Endodermal cell (in vitro differentiated cells): ENCODE results near the gene PRDM16. TPM values are rescaled to one million over a fixed set of nuclear protein-coding genes. Genes with fewer than 3 reads are reported as not detected.

Source experiments
- DNase-seq: peaks from one replicate; pipeline ENCODE4 v3.0.0-alpha.2; 2017
- H3K27ac ChIP-seq: 2 replicates; pipeline ENCODE4 v1.5.1; 2013; ENCODE audit warnings: mild to moderate bottlenecking, low read depth, low read length, moderate library complexity
- H3K27me3 ChIP-seq: 2 replicates; pipeline ENCODE4 v1.6.1; 2013; ENCODE audit warnings: mild to moderate bottlenecking, low read length, moderate library complexity; ENCODE audit not compliant: insufficient read depth, control insufficient read depth, poor library complexity, severe bottlenecking
- H3K36me3 ChIP-seq: 2 replicates; pipeline ENCODE4 v1.7.0; 2013; ENCODE audit warnings: mild to moderate bottlenecking, low read length, moderate library complexity; ENCODE audit not compliant: control insufficient read depth, insufficient read depth
- H3K4me1 ChIP-seq: one replicate; pipeline ENCODE4 v1.7.0; 2013; ENCODE audit warnings: low read length; ENCODE audit not compliant: control insufficient read depth, insufficient read depth
- H3K4me3 ChIP-seq: 2 replicates; pipeline ENCODE4 v1.5.1; 2013; ENCODE audit warnings: mild to moderate bottlenecking, low read length, moderate library complexity
- H3K9ac ChIP-seq: 2 replicates; pipeline ENCODE4 v1.6.1; 2013; ENCODE audit warnings: mild to moderate bottlenecking, low read length, moderate library complexity; ENCODE audit not compliant: poor library complexity, severe bottlenecking; ENCODE audit errors: extremely low read depth
- H3K9me3 ChIP-seq: 2 replicates; pipeline ENCODE4 v1.6.1; 2013; ENCODE audit warnings: mild to moderate bottlenecking, low read length, moderate library complexity; ENCODE audit not compliant: control insufficient read depth
- H3K27ac Mint-ChIP-seq: 2 replicates; pipeline ENCODE4 v1.8.0; 2020; ENCODE audit warnings: mixed read lengths
- H3K27me3 Mint-ChIP-seq: 2 replicates; pipeline ENCODE4 v1.8.0; 2021; ENCODE audit warnings: mild to moderate bottlenecking, mixed read lengths; ENCODE audit not compliant: insufficient read depth
- H3K36me3 Mint-ChIP-seq: 2 replicates; pipeline ENCODE4 v1.8.0; 2020; ENCODE audit warnings: low read depth, mixed read lengths
- H3K4me1 Mint-ChIP-seq: 2 replicates; pipeline ENCODE4 v1.8.0; 2020; ENCODE audit warnings: mixed read lengths
- H3K4me3 Mint-ChIP-seq: 2 replicates; pipeline ENCODE4 v1.8.0; 2020; ENCODE audit warnings: mild to moderate bottlenecking, moderate library complexity, mixed read lengths
- H3K9me3 Mint-ChIP-seq: 2 replicates; pipeline ENCODE4 v1.8.0; 2020; ENCODE audit warnings: mild to moderate bottlenecking, mixed read lengths
- WGBS, 2 experiments: methylation state at CpG; one replicate each; pipeline versions ENCODE4 v1.1.5 to v1.1.7; 2013; ENCODE audit warnings: missing lambda C conversion rate in 2 of 2, mixed read lengths in 1 of 2; ENCODE audit not compliant: insufficient coverage in 1 of 2, insufficient read length in 1 of 2; 5-methylcytosine and 5-hydroxymethylcytosine counted together
- long read RNA-seq, 4 experiments: library from polyadenylated mRNA in 2 of 4; library from RNA in 1 of 4; library from capped mRNA in 1 of 4; stranded (forward) in 3 of 4; unstranded in 1 of 4; transcript quantifications; one replicate each; pipeline ENCODE4 v2.0.0, GENCODE V29; 2020 to 2021; ENCODE audit warnings: inconsistent platforms in 1 of 4
- polyA plus RNA-seq, 2 experiments: library from polyadenylated mRNA; stranded (reverse); fragments of 50-300 nt; gene quantifications; one replicate each; pipeline ENCODE4 v1.2.3, GENCODE V29; 2013
- total RNA-seq, 2 donors: library from RNA; stranded (reverse); fragmentation: NEBNext Ultra II Directional in 1 of 2; extraction: Animal tissue kit (Norgen Biotek cat#: 25700) in 1 of 2; gene quantifications; 2 replicates in 1 of 2; 3 replicates in 1 of 2; pipeline ENCODE4 v1.2.1, GENCODE V29; 2021
- TF ChIP-seq, protein P1 (sequence below): fragments of 200-600 bp; sonication (generic); conservative IDR thresholded peaks from 2 replicates; pipeline ENCODE4 v1.5.0; 2021; ENCODE audit warnings: antibody characterized with exemption, mild to moderate bottlenecking

PRDM16 gene
- 1 to 10 TPM; 2.1 to 4.0 TPM for total RNA-seq
- 9.2 TPM for polyA plus RNA-seq (2013, experiment 1 of 2)
- 6.9 TPM for polyA plus RNA-seq (2013, experiment 2 of 2)
- long read RNA-seq, experiment 1, partial matches to known transcripts, result 1 of 2 reads
- long read RNA-seq, experiment 1, other reads (novel, unspliced or antisense), result 1 of 2 reads
- long read RNA-seq, experiment 2, partial matches to known transcripts, result 3 of 7 reads
- long read RNA-seq, experiment 2, other reads (novel, unspliced or antisense), result 4 of 7 reads
- long read RNA-seq, experiment 3, partial matches to known transcripts, result 3 of 8 reads
- long read RNA-seq, experiment 3, other reads (novel, unspliced or antisense), result 5 of 8 reads
- long read RNA-seq, experiment 4, partial matches to known transcripts, result 0 of 3 reads
- long read RNA-seq, experiment 4, other reads (novel, unspliced or antisense), result 3 of 3 reads

- Mint-ChIP-seq H3K4me3 (peak within 1 kb of the TSS; percentile 57), H3K4me1 (peaks cover 2% of the 10 kb centered on the region), H3K36me3 (no peaks in the 10 kb centered on the region), H3K9me3 (no peaks in the 10 kb centered on the region), H3K27ac (no peak within 1 kb of the TSS), H3K27me3 (peaks cover 81% of the 10 kb centered on the region)
- H3K9ac ChIP-seq, result no peak within 1 kb of the TSS
- peaks cover 4% of the 10 kb centered on the region for H3K4me1 ChIP-seq
- peak within 1 kb of the TSS; percentile 74 for H3K4me3 ChIP-seq
- DNase-seq, result peak; percentile 83
- H3K27ac ChIP-seq, result no peak within 1 kb of the TSS
- no peaks in the 10 kb centered on the region for H3K9me3 ChIP-seq
- H3K27me3 ChIP-seq, result peaks cover 93% of the 10 kb centered on the region
- H3K36me3 ChIP-seq, result no peaks in the 10 kb centered on the region
- WGBS, 2 experiments, result 1% methylated on average over 24 to 106 of the region's 106 CpGs
- TF ChIP-seq, protein P1, sequence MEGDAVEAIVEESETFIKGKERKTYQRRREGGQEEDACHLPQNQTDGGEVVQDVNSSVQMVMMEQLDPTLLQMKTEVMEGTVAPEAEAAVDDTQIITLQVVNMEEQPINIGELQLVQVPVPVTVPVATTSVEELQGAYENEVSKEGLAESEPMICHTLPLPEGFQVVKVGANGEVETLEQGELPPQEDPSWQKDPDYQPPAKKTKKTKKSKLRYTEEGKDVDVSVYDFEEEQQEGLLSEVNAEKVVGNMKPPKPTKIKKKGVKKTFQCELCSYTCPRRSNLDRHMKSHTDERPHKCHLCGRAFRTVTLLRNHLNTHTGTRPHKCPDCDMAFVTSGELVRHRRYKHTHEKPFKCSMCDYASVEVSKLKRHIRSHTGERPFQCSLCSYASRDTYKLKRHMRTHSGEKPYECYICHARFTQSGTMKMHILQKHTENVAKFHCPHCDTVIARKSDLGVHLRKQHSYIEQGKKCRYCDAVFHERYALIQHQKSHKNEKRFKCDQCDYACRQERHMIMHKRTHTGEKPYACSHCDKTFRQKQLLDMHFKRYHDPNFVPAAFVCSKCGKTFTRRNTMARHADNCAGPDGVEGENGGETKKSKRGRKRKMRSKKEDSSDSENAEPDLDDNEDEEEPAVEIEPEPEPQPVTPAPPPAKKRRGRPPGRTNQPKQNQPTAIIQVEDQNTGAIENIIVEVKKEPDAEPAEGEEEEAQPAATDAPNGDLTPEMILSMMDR, result no peak
Observed at GRCh38 chr1:3068564-3069431, at the start of gene PRDM16. TSS of gene PRDM16 (plus strand) at chr1:3069203. CDS start at chr1:3069260, 57 bp downstream.

DNA sequence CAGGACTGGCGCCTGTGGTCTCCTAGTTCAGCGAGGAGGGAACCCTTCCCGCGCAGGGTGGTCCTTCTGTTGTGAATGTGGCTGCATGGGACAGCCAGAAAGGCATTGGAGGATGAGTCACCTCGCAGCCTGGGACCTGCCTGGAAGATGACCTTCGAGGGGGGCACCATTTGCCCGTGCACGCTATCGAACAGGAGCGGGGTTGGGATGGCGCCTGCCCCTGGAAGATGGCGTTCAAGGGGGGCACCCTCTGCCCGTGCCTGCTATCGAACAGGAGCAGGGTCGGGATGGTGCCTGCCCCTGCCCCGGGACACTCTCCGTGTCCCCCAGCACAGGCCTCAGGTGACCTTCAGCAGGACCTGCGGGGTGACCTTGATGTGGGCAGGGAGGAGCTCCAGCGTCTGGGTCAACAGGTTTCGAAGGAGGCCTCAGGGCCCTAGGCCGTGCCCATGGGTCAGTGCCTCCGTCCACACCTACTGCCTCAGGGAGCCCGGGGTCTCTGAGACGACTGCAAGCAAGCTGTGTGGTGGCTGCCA, 49.4 kb upstream of the PRDM16 start:
- H3K27ac Mint-ChIP-seq, result no peak overlapping the region
- no peak overlapping the region for H3K4me3 Mint-ChIP-seq
- peaks cover 73% of the 10 kb centered on the region for H3K9me3 Mint-ChIP-seq
- no peaks in the 10 kb centered on the region for H3K9me3 ChIP-seq
- H3K9ac ChIP-seq, result no peak overlapping the region
- 89 to 91% methylated on average over 23 to 24 of the region's 24 CpGs for WGBS, 2 experiments
- H3K36me3 ChIP-seq, result no peaks in the 10 kb centered on the region
- no peak overlapping the region for H3K4me3 ChIP-seq
- no peak for DNase-seq
- no peaks in the 10 kb centered on the region for H3K27me3 Mint-ChIP-seq
- TF ChIP-seq, protein P1, result no peak
- no peaks in the 10 kb centered on the region for H3K27me3 ChIP-seq
- H3K4me1 Mint-ChIP-seq, result no peaks in the 10 kb centered on the region
- no peak overlapping the region for H3K27ac ChIP-seq
- H3K36me3 Mint-ChIP-seq, result no peaks in the 10 kb centered on the region
- no peaks in the 10 kb centered on the region for H3K4me1 ChIP-seq

GRCh38 chr1:3020263-3020909, 48.6 kb upstream of the PRDM16 start:
- WGBS, 2 experiments, result 82 to 96% methylated on average over 4 to 12 of the region's 12 CpGs
- TF ChIP-seq, protein P1, result no peak
- H3K4me1 Mint-ChIP-seq, result no peaks in the 10 kb centered on the region

More at GRCh38 chr1:3020263-3020909, 48.6 kb upstream of the PRDM16 start:
- H3K27me3 Mint-ChIP-seq, result no peaks in the 10 kb centered on the region
- no peaks in the 10 kb centered on the region for H3K36me3 ChIP-seq
- no peak overlapping the region for H3K27ac ChIP-seq
- no peaks in the 10 kb centered on the region for H3K27me3 ChIP-seq
- no peak overlapping the region for H3K27ac Mint-ChIP-seq
- DNase-seq, result no peak
- peaks cover 68% of the 10 kb centered on the region for H3K9me3 Mint-ChIP-seq
- no peaks in the 10 kb centered on the region for H3K36me3 Mint-ChIP-seq
- no peak overlapping the region for H3K4me3 Mint-ChIP-seq
- H3K4me3 ChIP-seq, result no peak overlapping the region
- H3K4me1 ChIP-seq, result no peaks in the 10 kb centered on the region
- no peak overlapping the region for H3K9ac ChIP-seq
- peaks cover 3% of the 10 kb centered on the region for H3K9me3 ChIP-seq
